Astrocyte of the hippocampus (primary cell): ENCODE results near the gene ARFGEF3.
"Not testable (repeated sequence)": the region's sequence is repeated elsewhere in the genome, so short reads cannot be mapped to it uniquely, and the experiment has no call there.

Experiments
- DNase-seq: peaks from one replicate; pipeline ENCODE4 v3.0.0; 2011; ENCODE audit warnings: low read depth, low spot score

The ARFGEF3 gene

DNA sequence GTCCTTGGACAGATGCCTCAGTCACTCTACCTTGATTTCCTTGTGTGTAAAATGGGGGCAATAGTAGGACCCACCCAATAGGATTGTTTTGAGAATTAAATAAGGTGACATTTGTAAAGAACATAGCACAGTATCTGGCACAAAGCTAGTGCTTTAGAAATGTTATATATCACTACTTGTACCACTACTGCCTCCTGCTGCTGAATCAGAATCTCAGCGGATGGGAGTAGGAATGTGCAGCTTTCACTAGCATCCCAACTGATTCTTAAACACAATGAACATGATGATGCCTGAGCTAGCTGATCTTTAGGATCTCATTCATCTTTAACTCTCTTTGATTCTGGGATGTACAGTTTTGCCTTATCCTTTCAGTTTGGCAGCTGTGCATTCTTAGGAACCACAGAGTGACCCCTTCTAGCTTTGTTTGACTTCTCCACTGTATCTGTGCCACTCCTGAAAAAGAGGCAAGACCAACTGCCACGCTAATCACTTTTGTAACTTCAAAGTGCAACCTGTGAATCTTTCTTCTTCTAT lies 49.4 kb downstream of the ARFGEF3 start:
- no peak for DNase-seq

DNA sequence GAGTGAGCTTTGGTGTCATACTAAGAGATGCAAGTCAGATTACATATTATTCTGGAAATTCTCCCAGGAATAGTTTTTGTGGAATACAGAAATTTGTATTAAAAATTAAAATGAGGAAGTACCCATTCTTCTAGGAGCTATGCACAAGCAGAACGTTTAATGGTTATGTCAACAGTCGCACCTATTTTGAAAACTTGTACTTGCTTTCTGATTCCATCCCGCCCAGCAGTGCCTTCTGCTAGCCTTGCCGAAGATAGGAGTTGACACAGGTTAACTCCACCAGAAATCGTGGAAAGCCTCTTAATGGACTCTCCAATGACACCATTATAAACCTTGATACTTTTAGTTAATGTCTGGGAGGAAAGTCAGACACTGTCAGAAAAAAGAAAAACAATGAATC lies 49.9 kb downstream of the ARFGEF3 start:
- no peak for DNase-seq

DNA sequence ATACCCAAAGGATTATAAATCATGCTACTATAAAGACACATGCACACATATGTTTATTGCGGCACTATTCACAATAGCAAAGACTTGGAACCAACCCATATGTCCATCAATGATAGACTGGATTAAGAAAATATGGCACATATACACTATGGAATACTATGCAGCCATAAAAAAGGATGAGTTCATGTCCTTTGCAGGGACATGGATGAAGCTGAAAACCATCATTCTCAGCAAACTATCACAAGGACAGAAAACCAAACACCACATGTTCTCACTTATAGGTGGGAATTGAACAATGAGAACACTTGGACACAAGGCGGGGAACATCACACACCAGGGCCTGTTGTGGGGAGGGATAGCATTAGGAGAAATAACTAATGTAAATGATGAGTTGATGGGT lies 50.8 kb downstream of the ARFGEF3 start:
- not testable (repeated sequence) for DNase-seq

DNA sequence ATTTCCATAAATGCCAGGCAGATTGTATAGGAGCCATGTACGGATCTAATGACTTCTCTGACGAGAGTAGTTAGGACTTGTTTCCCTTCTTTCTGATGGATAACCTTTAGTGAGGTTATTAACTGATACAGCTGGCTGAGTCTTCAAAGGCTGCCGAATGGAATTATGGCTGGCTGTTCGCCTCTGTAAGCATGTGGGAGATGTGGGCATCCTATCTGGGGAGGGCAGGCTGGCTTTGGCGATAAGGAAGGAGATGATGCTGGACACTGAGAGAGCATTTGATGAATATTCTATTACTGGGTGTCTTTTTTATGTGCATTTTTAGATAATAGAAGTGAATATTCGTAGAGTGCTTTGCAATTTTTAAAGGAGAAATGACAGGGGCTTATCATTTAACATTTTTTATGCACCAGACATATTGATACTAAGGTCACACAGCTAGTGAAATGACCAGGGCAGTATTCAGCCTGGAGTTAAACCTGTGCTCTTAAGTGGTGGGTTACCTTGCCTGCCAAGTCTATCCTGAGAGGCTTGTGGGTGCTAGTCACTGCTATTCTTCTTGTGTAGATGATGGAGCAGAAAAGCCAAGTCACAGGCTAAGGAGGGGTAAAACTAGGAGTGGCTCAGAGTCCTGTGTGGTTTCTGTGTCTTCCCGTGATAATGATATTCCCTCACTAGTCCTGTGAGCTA lies 53.5 kb downstream of the ARFGEF3 start:
- DNase-seq, result no peak

- no peak for DNase-seq
These were observed 56.7 kb downstream of the ARFGEF3 start, which contains the start of gene PBOV1 for GRCh38 chr6:138218449-138218848. TSS of gene PBOV1 (minus strand) at chr6:138218491. CDS start at chr6:138218395, 96 bp downstream.

GRCh38 chr6:138219398-138219797 lies 57.7 kb downstream of the ARFGEF3 start:
- DNase-seq, result no peak

- DNase-seq, result no peak
These were observed 58.2 kb downstream of the ARFGEF3 start for GRCh38 chr6:138219901-138220300.

- no peak for DNase-seq
These were observed 61.3 kb downstream of the ARFGEF3 start for GRCh38 chr6:138222901-138223546.

GRCh38 chr6:138225953-138226352 lies 64.2 kb downstream of the ARFGEF3 start:
- no peak for DNase-seq

DNA sequence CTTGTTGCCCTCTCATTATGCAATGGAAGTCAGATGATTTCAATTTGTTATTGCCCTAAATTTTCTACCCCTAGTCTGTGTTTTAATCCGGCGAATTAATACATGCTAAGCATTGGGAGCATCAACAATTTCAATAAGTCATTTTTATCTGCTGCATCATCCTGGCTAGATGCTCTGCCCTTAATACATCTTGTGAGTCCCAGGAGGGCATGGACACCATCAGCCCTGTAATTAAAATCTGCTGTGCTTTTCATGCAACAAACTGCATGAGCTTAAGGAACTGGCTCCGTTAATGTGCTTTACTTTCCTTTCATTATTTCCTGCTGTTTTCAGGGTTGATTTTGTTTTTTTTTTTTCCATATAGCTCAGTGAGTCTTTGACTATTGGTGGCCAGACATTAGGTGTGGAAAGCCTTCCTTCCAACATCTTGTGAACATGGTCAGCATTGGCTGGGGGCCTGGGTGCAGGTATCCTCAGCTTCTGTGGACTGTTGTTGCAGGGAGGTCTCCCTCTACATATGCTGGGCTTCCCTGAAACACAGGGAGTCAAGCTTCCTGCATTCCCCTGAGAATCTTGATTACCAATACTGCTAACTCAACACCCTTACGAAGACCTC lies 65.1 kb downstream of the ARFGEF3 start:
- DNase-seq, result no peak

- DNase-seq, result no peak
These were observed 65.6 kb downstream of the ARFGEF3 start for GRCh38 chr6:138227316-138227781.

DNA sequence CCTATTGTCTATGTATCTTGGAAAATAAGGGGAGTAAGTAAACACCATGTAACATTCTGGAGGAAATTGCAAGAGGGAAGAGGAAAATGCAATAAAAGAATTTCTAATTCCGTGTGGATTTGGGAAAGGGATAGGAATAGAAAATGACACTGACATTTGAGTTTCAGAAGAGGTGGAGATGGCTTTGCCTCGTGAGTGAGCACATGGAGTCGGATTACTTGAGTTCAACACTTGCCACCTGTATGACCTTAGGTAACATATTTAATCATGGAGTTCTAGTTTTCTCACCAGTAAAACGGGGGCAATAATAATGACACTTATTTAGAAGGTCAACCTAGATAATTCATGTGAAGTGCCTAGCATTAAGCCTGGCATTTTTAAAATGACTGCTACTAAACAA lies 67.3 kb downstream of the ARFGEF3 start:
- DNase-seq, result no peak

GRCh38 chr6:138229663-138230179 lies 68.0 kb downstream of the ARFGEF3 start:
- no peak for DNase-seq

DNA sequence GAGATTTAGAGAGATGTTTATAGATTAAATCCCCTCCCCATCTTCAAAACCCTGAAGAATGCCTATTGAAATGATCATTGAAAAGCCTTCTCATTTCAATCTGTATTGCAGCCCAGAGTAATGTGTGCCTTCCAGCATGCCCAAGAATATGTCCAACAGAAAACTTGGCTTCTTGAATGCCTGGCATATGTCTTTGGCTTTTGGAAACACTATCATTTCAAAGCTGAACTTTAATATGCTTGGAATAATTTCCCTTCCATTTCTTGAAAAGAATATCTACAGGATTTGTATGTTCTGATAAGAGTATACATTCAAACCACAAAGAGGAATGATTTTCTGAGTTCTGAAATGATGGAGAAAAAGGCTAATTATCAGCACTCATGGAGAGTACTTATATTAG lies 68.5 kb downstream of the ARFGEF3 start:
- no peak for DNase-seq

DNA sequence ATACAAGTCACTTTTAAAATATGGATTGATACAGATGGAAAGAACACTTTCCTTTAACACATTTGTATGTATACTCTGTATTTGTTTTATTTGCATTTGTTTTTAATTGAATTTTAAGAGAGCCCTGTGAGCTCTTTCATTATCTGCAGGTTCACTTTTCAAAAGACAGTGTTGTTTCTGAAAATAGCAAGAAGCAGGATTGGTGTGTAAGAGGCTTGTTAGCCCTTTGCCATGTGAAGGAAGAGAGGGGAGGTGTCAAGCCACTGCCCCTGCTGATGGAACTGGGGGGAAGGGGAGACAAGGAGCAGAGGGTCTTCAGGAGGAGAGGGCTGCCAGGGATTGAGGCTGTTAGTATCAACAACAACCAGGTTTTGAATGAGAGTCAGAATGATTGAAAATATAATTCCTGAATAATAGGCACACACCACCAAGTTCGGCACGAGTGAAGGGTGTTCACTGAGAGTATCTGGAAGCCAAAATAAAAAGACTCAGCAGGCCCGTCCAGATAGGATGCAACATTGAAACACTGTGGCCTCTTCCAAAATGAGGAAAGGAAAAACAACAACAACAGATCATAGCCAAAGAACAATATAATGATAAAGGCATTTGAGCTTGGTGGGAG lies 69.1 kb downstream of the ARFGEF3 start:
- no peak for DNase-seq

- no peak for DNase-seq
These were observed 69.7 kb downstream of the ARFGEF3 start for GRCh38 chr6:138231381-138231886.

DNA sequence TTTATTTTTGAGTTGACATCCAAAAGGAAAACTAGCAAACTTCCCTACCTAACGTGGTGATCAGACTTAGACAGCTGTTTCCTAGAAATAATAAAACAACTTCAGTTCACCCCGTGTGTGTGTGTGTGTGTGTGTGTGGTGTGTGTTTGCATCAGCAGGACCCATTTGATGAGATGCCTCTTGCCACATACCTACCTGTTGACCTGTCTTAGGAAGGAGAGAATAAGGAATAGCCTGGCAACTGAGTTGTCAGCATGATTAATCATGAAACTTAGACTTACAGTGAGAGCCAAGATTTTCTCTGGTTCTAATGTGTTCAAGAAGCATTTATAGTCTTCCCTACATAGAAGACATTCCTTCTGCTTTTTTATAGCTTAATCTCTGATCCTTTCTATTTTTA lies 72.6 kb downstream of the ARFGEF3 start:
- DNase-seq, result peak; percentile 10

DNA sequence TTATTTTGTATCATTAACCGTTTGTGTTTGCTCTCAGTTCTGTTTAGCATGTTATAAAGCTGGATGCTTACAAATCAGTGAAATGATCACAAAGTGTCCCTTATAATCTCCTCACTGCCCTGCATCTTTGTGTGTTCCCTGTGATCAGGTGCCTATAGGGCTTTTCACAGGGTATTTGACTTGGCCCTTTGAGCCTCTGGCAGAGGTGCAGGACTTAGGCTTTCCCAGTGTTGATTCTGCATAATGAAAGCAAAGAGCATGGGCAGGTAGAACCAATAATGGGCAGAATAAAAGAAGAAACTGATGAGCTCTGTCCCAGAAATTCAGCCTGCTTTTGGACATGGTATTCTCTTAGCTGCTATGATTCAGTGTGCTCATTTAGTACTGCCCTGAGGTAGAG lies 73.5 kb downstream of the ARFGEF3 start:
- no peak for DNase-seq

- DNase-seq, result no peak
These were observed 74.0 kb downstream of the ARFGEF3 start for GRCh38 chr6:138235693-138236092.

GRCh38 chr6:138237463-138237862 lies 75.7 kb downstream of the ARFGEF3 start:
- DNase-seq, result no peak

GRCh38 chr6:138238368-138238767 lies 76.6 kb downstream of the ARFGEF3 start:
- no peak for DNase-seq

DNA sequence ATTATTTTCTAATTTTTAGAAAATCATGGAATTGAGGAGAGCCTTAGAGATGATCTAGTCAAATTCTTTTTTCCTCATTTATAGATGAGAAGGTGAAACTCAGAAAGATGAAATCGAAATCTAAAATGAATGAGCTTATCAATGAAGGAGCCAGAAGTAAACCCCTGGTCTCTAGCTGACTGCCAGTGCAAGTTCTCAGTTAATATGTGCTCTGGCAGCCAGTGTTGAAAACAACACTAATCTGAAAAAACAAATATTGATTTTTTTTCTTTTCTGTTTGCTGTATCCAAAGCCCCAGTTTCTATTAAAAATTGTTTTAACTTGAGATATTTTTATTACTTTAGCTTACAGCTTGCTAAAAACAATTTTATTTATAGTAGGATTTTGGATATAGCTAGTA lies 78.0 kb downstream of the ARFGEF3 start:
- no peak for DNase-seq
